Keratinocyte (primary cell): ENCODE measurements around the gene SPAG9. TPM values are rescaled to one million over a fixed set of nuclear protein-coding genes. Genes with fewer than 3 reads are reported as not detected.

ENCODE experiments used
- DNase-seq: peaks from one replicate; pipeline ENCODE4 v3.0.0-alpha.2; 2011; ENCODE audit warnings: low read depth, missing footprints, low spot score
- FAIRE-seq: peaks from 2 replicates; lab custom pipeline; 2011; peaks lifted over from hg19 to GRCh38; lab: Jason Lieb, UNC
- H2AFZ ChIP-seq: 2 replicates; pipeline ENCODE4 v1.6.0; 2012; ENCODE audit warnings: low read length, control low read depth, inconsistent platforms; ENCODE audit not compliant: control insufficient read depth
- H3K27ac ChIP-seq: 2 replicates; pipeline ENCODE4 v1.5.1; 2011; ENCODE audit warnings: low read length; ENCODE audit not compliant: control insufficient read depth, insufficient read depth
- H3K27me3 ChIP-seq: 3 replicates; pipeline ENCODE4 v1.6.0; 2011; ENCODE audit warnings: low read length; ENCODE audit not compliant: control insufficient read depth, insufficient read depth; ENCODE audit errors: extremely low read depth
- H3K36me3 ChIP-seq, 2 experiments: 2 replicates in 1 of 2; 3 replicates in 1 of 2; pipeline ENCODE4 v1.5.1; 2011; ENCODE audit warnings: low read length in 2 of 2, mild to moderate bottlenecking in 1 of 2; ENCODE audit not compliant: control insufficient read depth in 2 of 2, insufficient read depth in 2 of 2; ENCODE audit errors: extremely low read depth in 1 of 2
- H3K4me1 ChIP-seq: 3 replicates; pipeline ENCODE4 v1.5.1; 2011; ENCODE audit warnings: low read length; ENCODE audit not compliant: control insufficient read depth, insufficient read depth; ENCODE audit errors: extremely low read depth
- H3K4me2 ChIP-seq: 3 replicates; pipeline ENCODE4 v1.6.0; 2011; ENCODE audit warnings: low read depth, low read length; ENCODE audit not compliant: control insufficient read depth, insufficient read depth; ENCODE audit errors: extremely low read depth
- H3K4me3 ChIP-seq, 3 experiments: fragments of 200-600 bp in 1 of 3; sonication (generic) in 1 of 3; 2 replicates in 2 of 3; 3 replicates in 1 of 3; pipeline ENCODE4 v1.5.1; 2011 to 2016; ENCODE audit warnings: low read length in 3 of 3, mild to moderate bottlenecking in 3 of 3, control low read depth in 2 of 3, inconsistent platforms in 1 of 3, low read depth in 1 of 3, mixed read lengths in 1 of 3, mixed run types in 1 of 3, moderate library complexity in 1 of 3; ENCODE audit not compliant: control insufficient read depth in 2 of 3, insufficient read depth in 2 of 3; ENCODE audit errors: extremely low read depth in 1 of 3
- H3K79me2 ChIP-seq: 2 replicates; pipeline ENCODE4 v1.6.0; 2012; ENCODE audit warnings: low read length; ENCODE audit not compliant: control insufficient read depth, insufficient read depth
- H3K9ac ChIP-seq: 3 replicates; pipeline ENCODE4 v1.6.0; 2011; ENCODE audit warnings: low read length; ENCODE audit not compliant: control insufficient read depth, insufficient read depth; ENCODE audit errors: extremely low read depth
- H3K9me1 ChIP-seq: 3 replicates; pipeline ENCODE4 v1.6.0; 2011; ENCODE audit warnings: low read length; ENCODE audit not compliant: control insufficient read depth, insufficient read depth; ENCODE audit errors: extremely low read depth
- H3K9me3 ChIP-seq: 2 replicates; pipeline ENCODE4 v1.5.1; 2012; ENCODE audit warnings: low read depth, low read length; ENCODE audit not compliant: control insufficient read depth
- H4K20me1 ChIP-seq: 3 replicates; pipeline ENCODE4 v1.6.0; 2011; ENCODE audit warnings: low read length; ENCODE audit not compliant: control insufficient read depth, insufficient read depth; ENCODE audit errors: extremely low read depth
- EZH2 ChIP-seq: IDR thresholded peaks from one replicate; pipeline ENCODE4 v1.6.1; 2012; ENCODE audit warnings: inconsistent platforms, mild to moderate bottlenecking, low read length, moderate library complexity
- dilution Hi-C: fragments of 300-500 bp; cut with MboI; formaldehyde crosslinking; loops from one replicate; pipeline ENCODE4 v1.7.0; 2020; ENCODE audit warnings: low sequenced_read_pairs; ENCODE audit not compliant: extremely low pct_ligation_motif_present
- polyA plus RNA-seq, 5 experiments: library from polyadenylated mRNA; depleted of rRNA in 3 of 5; stranded (reverse) in 3 of 5; stranded (forward) in 1 of 5; unstranded in 1 of 5; fragments of >200 nt; gene quantifications; 1 replicate in 1 of 5; 2 replicates in 3 of 5; 3 replicates in 1 of 5; pipeline versions ENCODE4 v1.2.1 to v1.2.3, GENCODE V29; 2011 to 2012; ENCODE audit warnings: missing spikeins in 2 of 5, low read depth in 1 of 5, low replicate concordance in 1 of 5
- TF ChIP-seq, protein P1 (sequence below), 3 experiments: IDR thresholded peaks in 1 of 3; conservative IDR thresholded peaks in 1 of 3; optimal IDR thresholded peaks in 1 of 3; 2 replicates in 2 of 3; 3 replicates in 1 of 3; pipeline versions ENCODE3 to v1.5.1; 2011; ENCODE audit warnings: low read length in 3 of 3, mild to moderate bottlenecking in 3 of 3, moderate library complexity in 2 of 3, control low read depth in 1 of 3, inconsistent platforms in 1 of 3; ENCODE audit not compliant: insufficient read depth in 2 of 3; ENCODE audit errors: extremely low read depth in 1 of 3

The SPAG9 gene
- polyA plus RNA-seq, 1 donor (not counting 4 experiments of a cell fraction or from before 2014, with no cell fraction given) = 43.1 TPM

- no peak overlapping the region for H3K4me3 ChIP-seq
- dilution Hi-C loops = no loop called here
- H3K9me1 ChIP-seq = no peaks in the 10 kb centered on the region
- no peak overlapping the region for H3K4me2 ChIP-seq
- H3K9me3 ChIP-seq = no peaks in the 10 kb centered on the region
- H3K27ac ChIP-seq = no peak overlapping the region
- TF ChIP-seq, protein P1, sequence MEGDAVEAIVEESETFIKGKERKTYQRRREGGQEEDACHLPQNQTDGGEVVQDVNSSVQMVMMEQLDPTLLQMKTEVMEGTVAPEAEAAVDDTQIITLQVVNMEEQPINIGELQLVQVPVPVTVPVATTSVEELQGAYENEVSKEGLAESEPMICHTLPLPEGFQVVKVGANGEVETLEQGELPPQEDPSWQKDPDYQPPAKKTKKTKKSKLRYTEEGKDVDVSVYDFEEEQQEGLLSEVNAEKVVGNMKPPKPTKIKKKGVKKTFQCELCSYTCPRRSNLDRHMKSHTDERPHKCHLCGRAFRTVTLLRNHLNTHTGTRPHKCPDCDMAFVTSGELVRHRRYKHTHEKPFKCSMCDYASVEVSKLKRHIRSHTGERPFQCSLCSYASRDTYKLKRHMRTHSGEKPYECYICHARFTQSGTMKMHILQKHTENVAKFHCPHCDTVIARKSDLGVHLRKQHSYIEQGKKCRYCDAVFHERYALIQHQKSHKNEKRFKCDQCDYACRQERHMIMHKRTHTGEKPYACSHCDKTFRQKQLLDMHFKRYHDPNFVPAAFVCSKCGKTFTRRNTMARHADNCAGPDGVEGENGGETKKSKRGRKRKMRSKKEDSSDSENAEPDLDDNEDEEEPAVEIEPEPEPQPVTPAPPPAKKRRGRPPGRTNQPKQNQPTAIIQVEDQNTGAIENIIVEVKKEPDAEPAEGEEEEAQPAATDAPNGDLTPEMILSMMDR (optimal IDR thresholded peaks at IDR 0.05 in 1 of 3, IDR thresholded peaks at IDR 0.05 in 1 of 3, conservative IDR thresholded peaks at IDR 0.05 in 1 of 3; ENCODE audit: extremely low read depth in 1 of 3, insufficient read depth in 2 of 3, low read length in 3 of 3) = no peak
- no peak for TF ChIP-seq EZH2
- peaks cover 0 to 3% of the 10 kb centered on the region in 2 experiments for H3K36me3 ChIP-seq
- H3K4me1 ChIP-seq = no peaks in the 10 kb centered on the region
- no peak overlapping the region for H2AFZ ChIP-seq
- H4K20me1 ChIP-seq = peaks cover 6% of the 10 kb centered on the region
- no peak for DNase-seq
- no peak for FAIRE-seq
- H3K79me2 ChIP-seq = peaks cover 89% of the 10 kb centered on the region
- no peaks in the 10 kb centered on the region for H3K27me3 ChIP-seq
- H3K9ac ChIP-seq = no peak overlapping the region
Observed at GRCh38 chr17:51107778-51108177, 12.9 kb downstream of the SPAG9 start.

- FAIRE-seq (no peak), DNase-seq (no peak)
- Histone ChIP-seq H3K27me3 (no peaks in the 10 kb centered on the region), H4K20me1 (peaks cover 6% of the 10 kb centered on the region), H3K36me3 (peaks cover 0 to 3% of the 10 kb centered on the region in 2 experiments), H3K79me2 (peaks cover 82% of the 10 kb centered on the region), H3K27ac (no peak overlapping the region), H3K4me1 (no peaks in the 10 kb centered on the region), H3K4me3 (no peak overlapping the region), H2AFZ (no peak overlapping the region), H3K9ac (no peak overlapping the region), H3K9me3 (no peaks in the 10 kb centered on the region), H3K4me2 (no peak overlapping the region), H3K9me1 (no peaks in the 10 kb centered on the region)
- dilution Hi-C loops = no loop called here
- no peak for TF ChIP-seq EZH2
- TF ChIP-seq, protein P1 (optimal IDR thresholded peaks at IDR 0.05 in 1 of 3, IDR thresholded peaks at IDR 0.05 in 1 of 3, conservative IDR thresholded peaks at IDR 0.05 in 1 of 3; ENCODE audit: extremely low read depth in 1 of 3, insufficient read depth in 2 of 3, low read length in 3 of 3) = no peak
Observed at GRCh38 chr17:51103451-51103850, 17.2 kb downstream of the SPAG9 start.
